Epithelial cell of prostate (primary cell): ENCODE measurements around the gene TPST1.
"Not testable (repeated sequence)": the region's sequence is repeated elsewhere in the genome, so short reads cannot be mapped to it uniquely, and the experiment has no call there.

Source experiments
- DNase-seq: peaks from one replicate; pipeline ENCODE4 v3.0.0-alpha.2; 2011; ENCODE audit warnings: low read depth, low spot score
- H3K27ac ChIP-seq: fragments of 450-650 bp; 2 replicates; pipeline ENCODE4 v1.5.1; 2017; ENCODE audit warnings: mild to moderate bottlenecking

The TPST1 gene

DNA sequence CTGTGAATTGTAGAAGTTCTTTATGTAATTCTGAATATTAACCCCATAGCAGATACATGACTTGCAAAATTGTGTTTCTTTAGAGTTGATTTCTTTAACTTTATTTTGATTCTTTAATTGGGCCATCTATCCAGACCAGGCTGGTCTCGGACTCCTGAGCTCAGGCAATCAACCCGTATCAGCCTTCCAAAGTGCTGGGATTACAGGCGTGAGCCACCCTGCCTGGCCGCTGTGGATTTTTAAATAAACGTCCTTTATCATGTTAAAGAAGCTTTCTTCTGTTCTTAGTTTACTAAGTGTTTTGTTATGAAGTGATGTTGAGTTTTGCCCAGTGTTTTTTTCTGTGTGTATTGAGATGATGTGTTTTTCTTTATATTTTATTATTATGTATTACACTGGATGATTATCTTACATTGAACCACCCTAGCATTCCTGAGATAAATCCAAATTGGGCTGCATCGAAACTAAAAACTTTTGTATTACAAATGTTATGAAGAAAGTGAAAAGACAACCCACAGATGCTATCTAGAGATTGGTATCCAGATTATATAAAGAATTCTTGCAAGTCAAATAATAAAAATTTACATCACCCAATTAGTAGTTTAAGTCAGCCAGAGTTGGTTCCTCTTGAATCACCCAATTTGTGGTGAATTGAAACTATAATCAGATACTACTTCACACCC, 118.1 kb downstream of the TPST1 start:
- DNase-seq, result no peak
- no peak overlapping the region for H3K27ac ChIP-seq

DNA sequence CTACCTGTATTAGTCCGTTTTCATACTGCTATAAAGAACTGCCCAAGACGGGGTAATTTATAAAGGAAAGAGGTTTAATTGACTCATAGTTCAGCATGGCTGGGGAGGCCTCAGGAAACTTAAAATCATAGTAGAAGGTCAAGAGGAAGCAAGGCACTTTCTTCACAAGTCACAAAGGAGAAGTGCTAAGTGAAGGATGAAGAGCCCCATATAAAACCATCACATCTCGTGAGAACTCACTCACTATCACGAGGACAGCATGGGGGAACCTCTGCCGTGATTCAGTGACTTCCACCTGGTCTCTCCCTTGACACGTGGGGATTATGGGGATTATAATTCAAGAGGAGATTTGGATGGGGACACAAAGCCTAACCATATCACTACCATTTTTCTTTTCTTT, 119.9 kb downstream of the TPST1 start:
- H3K27ac ChIP-seq, DNase-seq: not testable (repeated sequence)

DNA sequence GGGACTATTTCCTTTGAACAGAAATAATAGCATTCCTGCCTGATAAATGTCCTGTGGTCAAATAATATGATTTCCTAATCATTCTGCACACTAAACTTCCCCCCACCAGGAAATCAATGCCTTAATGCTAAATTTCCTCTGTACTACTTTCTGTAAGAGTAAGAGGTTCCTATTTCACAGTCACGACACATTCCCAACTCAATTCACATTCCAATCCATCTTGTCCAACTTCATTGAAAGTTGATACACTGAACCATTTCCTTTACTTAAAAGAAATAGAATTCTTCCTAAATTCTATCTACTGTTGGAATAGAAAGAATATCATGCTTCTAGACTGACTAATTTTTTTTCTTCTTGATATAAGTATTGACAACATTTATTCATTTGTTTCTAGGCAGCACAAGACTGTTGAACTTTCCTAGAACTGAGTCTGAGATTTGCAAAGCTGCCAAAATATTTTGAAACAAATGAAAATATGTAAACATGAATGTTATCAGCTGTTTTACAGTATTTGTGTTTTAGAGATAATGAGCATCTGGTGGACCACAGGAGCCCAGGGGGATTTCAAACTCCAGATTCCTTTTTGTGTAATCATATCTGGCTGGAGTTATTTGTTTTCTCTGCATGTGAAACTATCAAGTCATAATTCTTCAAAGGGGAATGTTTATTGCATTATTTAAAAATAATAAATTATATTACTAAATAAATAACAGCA, 121.5 kb downstream of the TPST1 start:
- no peak for DNase-seq
- no peak overlapping the region for H3K27ac ChIP-seq

DNA sequence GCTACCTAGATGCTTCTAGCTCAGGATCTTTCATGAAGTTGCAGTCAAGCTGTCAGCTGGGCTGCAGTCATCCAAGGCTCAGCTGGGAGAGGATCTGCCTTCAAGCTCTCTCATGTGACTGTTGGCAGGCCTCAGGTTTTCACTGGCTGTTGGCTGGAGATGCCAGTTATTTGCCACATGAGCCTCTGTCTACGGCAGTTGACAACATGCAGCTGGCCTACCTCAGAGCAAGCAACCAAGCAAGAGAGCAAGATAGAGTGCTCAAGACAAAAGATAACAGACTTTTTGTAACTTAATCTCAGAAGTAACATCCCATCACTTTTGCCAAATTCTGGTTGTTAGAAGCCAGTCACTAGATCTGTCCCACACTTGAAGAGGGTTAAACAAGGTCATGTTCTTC, 125.8 kb downstream of the TPST1 start:
- H3K27ac ChIP-seq, result no peak overlapping the region

DNA sequence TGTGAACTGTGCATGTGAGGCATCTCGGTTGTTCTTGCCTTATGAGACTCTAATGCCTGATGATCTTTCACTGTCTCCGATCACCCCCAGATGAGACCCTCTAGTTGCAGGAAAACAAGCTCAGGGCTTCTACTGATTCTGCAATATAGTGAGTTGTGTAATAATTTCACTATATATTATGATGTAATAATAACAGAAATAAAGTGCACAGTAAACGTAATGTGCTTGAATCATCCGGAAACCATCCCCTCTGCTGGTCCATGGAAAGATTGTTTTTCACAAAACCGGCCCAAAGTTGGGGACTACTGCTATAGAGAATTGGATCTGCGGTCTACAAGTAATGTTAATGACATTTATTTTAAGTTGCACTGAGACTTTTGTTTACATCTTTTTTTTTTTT, 126.7 kb downstream of the TPST1 start:
- DNase-seq, result no peak
- H3K27ac ChIP-seq, result no peak overlapping the region

More for the DNA sequence above, 125.8 kb downstream of the TPST1 start:
- DNase-seq, result no peak

DNA sequence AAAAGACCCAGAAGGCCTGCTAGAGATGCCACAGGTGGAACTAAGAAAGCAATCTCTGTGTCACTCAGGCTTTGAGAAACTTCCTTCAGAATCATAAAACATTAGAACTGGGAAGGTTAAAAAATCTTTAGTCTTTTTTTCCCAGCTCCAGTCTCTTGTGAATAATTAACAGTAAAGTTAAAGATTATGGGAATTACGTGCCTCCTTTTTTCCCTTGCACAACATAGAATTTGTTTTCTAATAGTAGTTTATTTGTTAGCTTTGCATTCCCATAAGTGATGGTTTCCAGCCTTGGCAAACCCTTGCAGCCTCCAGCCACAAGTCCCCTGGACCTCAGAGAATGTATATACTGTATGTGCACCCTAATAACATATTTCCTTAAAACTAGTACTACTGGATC, 128.3 kb downstream of the TPST1 start:
- DNase-seq, result no peak
- no peak overlapping the region for H3K27ac ChIP-seq

DNA sequence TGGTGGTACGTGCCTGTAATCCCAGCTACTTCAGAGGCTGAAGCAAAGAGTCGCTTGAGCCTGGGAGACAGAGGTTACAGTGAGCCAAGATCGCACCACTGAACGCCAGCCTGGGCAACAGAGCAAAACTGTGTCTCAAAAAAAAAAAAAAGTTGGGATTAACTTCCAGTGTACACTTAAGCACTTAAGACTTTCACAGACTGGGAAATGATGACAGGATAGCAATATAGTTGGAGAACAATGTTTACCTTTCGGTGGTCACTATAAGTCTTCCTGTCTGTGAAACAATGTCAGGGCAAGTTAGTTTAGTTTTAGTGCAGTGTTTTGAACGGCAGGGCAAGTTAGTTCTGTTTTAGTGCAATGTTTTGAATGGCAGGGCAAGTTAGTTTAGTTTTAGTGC, 130.2 kb downstream of the TPST1 start:
- no peak for DNase-seq
- H3K27ac ChIP-seq, result no peak overlapping the region

DNA sequence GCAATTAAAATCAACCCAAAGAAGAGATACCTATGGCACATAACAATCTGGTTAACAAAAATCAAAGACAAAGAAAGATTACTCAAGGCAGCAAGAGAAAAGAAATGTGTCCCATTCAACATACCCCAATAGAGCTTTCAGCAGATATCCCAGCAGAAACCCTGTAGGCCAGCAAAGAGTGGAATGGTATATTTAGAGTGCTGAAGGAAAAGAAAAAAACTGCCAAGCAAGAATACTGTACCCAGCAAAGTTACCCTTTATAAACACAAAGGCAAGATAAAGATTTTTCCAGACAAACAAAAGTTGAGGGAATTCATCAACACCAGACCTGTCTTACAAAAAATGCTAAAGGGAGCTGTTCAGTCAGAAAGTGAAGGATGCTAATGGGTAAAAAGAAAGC, 131.6 kb downstream of the TPST1 start:
- no peak for DNase-seq
- no peak overlapping the region for H3K27ac ChIP-seq

DNA sequence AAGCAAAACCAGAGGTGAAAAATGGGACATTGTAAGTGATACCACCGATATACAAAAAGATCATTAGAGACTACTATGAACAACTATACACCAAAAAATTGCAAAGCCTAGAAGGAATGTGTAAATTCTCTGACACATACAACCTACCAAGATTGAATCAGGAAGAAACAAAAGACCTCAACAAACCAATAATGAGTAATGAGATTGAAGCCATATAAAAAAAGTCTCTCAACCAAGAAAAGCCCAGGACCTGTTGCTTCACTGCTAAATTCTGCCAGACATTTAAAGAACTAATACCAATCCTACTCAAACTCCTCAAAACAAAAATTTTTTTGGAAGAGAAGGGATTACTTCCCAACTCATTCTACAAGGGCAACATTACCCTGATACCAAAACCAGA, 134.0 kb downstream of the TPST1 start:
- DNase-seq, result no peak
- no peak overlapping the region for H3K27ac ChIP-seq

DNA sequence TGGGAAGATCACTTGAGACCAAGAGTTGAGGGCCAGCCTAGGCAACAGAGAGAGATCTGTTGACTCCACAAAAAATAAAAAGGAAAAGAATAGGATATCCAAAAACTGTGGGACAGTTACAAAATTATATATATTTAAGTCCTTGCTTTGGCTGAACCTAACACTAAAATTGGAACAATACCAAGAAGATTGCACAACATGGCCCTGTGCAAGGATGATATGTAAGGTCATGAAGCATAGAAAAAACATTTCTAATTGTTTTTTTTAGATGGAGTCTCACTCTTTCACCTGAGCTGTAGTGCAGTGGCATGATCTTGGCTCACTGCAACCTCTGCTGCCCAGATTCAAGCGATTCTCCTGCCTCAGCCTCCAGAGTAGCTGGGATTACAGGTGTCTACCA, 139.0 kb downstream of the TPST1 start:
- DNase-seq, result no peak
- no peak overlapping the region for H3K27ac ChIP-seq

DNA sequence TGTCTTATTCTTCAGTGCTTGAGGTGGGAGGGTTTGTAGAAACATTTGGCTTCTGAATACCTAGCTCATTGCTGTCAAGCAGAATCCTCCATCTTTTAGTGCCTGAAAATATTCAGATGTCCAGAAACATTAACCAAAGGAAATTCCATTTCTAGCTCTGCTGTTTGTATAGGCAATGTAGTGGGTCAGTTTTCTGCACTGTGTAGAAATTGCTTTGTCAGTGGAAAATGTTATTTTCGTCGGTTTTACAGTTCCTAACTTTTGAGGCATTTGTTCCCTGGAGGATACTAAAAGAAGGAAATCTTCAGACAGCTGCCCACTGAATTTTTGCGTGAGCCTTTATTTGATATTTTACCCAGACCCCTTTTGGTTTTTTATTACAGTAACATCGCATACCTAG, 143.4 kb downstream of the TPST1 start:
- peak overlapping the region; percentile 13 for H3K27ac ChIP-seq
- no peak for DNase-seq

DNA sequence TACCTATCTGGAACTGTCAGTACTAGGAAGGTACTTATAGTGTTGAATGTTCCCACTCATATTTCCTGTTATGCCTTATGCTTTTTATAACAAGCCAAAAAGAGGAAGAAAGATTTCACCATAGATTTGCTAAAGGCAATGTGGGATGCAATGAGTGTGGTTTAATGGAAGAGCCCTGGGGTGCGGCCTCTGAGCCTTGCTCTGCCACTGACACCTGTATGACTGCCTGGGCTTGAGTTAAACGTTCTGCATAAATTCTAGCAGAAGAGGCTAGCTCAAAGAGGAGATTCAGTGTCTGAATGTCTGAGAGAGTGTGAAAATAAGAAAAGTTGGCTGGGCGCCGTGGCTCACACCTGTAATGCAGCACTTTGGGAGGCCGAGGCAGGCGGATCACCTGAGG, 143.8 kb downstream of the TPST1 start:
- H3K27ac ChIP-seq, result peak overlapping the region; percentile 13
- no peak for DNase-seq

DNA sequence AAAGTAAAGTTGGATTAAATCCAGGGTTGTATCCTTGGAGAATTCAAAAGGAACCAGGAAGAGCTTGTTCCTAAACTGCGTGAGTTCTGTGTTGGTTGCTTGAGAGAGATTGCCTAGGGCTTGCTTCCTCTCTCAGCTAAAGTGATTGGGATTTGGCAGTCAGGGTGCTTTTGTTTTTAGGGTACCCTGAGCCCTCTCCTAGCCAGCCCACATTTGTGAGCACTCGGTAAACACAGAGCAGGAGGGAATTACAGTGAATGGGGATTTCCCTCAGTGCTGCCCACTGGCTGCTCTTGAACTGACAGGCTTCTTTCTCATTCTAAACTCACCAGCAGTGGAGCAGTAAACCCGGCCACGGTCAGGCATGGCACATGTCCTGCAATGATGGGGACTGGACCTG, 146.9 kb downstream of the TPST1 start:
- DNase-seq, result no peak
- H3K27ac ChIP-seq, result peak overlapping the region; percentile 84

DNA sequence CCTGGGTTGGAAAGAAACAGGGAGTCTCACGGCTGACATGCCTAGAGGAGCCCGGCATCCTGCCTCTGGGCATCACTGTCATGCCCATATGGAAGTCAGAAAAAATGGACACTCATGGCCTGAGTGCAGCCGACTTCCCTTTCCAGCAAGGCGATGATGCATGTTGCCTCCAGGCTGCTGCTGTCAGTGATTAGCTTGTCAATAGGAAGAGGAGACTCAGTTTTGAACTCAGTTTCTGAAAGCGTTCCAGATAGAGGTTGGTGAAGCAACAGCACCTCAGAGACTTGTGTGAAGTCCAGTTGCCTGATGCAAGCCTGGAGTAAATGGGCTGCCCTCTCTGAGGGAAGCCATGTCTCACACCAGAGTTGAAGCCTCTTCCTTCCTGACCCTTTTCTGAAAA, 148.4 kb downstream of the TPST1 start:
- DNase-seq, result peak; percentile 66
- H3K27ac ChIP-seq, result peak overlapping the region; percentile 84

DNA sequence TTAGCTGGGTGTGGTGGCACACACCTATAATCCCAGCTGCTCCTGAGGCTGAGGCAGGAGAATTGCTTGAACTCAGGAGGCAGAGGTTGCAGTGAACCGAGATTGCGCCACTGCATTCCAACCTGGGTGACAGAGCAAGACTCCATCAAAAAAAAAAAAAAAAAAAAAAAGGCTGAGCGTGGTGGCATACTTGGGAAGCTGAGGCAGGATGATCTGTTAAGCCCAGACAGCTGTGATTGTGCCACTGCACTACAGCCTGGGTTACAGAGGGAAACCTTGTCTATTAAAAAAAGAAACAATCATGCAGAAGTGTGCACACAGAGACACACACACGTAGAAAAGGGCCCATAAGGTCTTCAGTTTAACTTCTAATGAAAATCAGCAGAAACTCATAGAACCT, 150.6 kb downstream of the TPST1 start:
- H3K27ac ChIP-seq, result peak overlapping the region; percentile 84
- DNase-seq, result no peak

DNA sequence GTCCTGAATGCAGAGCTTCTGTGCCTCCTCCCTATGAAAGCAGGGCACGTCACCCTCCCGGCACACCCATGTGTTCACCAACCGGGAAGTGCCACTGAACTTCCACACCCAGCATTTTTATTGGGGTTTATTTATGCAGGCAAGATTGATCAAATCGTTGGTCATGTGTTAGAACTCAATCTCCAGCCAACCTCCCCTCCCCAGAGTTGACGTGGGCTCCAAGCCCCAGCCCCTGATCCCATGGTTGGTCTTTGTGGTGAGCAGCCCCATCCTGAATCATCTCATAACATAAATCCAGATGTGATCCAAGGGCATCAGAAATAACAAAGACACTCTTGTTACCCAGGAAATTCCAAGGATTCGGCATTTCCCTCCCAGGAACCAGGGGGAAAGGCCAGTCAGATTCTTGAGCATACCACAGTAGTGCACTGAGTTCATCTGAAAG, 151.2 kb downstream of the TPST1 start:
- DNase-seq, result peak; percentile 50
- peak overlapping the region; percentile 84 for H3K27ac ChIP-seq

DNA sequence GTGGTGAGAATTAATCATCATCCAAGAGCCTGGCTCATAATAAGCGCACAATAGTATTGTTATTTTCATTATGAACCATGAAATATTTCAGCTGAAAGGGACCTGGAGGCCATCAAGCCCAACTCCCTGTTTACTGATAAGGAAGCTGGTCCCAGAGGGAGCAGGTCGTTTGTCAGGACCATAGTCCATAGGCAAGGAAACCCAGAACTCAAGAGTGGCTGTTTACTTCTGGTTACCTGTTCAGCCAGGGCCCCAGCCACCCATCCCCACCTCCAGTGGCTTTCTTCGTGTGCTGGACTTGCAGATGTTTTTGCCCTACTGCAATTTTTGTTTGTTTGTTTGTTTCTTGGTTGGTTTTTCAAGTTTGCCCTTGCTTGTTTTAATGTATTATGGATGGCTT, 152.0 kb downstream of the TPST1 start:
- DNase-seq, result no peak
- peak overlapping the region; percentile 84 for H3K27ac ChIP-seq

DNA sequence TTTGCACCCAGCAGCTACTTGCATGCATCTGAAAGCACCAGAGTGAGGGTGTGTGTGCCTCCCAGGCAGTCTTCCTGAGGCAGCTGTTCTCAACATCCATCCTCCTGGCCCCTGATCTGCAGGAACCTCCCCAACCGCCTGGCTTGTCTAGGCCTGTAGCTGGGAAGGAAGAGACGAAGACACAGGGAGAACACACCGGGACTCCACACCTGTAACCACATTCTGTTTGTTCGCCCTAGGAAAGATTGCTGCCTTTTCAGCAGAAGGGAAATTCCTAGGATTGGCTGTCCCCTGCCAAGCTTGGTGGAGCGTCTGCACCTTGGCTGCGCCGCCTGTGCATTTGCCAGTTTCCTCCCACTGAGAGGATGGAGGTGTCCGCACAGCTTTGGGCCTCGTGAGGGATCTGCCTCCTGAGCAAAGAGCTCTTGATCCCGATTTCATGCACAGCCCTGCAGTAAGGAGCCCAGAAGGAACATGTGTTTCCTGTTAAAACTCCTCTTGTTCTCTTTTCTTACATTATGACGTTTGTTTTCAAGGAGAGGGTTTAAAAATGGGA, 154.6 kb downstream of the TPST1 start:
- peak; percentile 67 for DNase-seq
- H3K27ac ChIP-seq, result peak overlapping the region; percentile 66

DNA sequence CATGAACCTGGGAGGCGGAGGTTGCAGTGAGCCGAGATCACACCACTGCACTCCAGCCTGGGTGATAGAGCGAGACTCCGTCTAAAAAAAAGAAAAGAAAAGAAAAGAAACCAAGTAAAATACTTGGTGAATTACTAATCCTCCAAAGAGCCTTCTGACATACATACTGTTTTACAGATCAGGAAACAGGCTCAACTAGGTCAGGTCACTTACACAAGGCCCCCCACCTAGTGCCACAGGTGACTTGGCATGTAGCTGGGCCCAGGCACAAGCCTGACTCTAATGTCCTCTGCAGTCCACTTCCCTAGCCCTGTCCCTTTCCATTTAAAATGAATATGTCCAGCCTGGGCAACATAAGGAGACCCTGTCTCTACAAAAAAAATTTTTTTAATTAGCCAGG, 157.0 kb downstream of the TPST1 start:
- no peak for DNase-seq
- no peak overlapping the region for H3K27ac ChIP-seq

DNA sequence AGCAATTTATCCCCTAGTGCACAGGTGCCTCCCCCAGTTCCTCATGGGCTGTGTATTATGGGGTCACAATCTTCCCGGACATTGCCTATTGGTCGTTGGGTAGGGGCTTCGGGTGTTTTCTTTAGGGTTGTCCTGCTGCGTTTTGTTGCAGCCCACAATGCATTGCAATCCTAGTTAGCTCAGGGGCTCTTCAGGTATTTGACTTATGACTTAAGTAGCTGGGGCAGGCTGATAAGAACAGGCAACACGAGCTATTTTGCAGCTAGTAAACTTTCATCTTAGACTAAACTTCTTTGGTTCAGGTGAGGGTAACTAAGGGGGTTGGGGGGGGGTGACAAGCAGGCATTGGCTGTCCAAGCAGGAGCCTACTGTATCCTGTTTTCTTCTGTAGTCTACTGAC, 158.5 kb downstream of the TPST1 start:
- H3K27ac ChIP-seq, result no peak overlapping the region
- DNase-seq, result no peak

DNA sequence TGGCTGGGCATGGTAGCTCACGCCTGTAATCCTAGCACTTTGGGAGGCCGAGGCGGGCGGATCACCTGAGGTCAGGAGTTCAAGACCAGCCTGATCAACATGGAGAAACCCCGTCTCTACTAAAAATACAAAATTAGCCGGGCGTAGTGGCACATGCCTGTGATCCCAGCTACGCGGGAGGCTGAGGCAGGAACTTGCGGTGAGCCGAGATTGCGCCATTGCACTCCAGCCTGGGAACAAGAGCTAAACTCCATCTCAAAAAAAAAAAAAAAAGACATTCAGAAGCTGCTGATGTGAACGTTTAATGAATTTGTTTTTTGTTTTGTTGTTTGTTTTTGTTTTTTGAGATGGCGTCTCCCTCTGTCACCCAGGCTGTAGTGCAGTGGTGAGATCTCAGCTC, 159.9 kb downstream of the TPST1 start:
- not testable (repeated sequence) for H3K27ac ChIP-seq, DNase-seq
